GM21737 (cell line): Measurements from ENCODE around the gene PIWIL1.

ENCODE experiments used
- ATAC-seq: cut with Tn5 transposase; IDR thresholded peaks from one replicate; pipeline ENCODE4 v1.9.1; 2021; ENCODE audit warnings: mild to moderate bottlenecking, moderate library complexity; ENCODE audit not compliant: unreplicated experiment

The PIWIL1 gene

DNA sequence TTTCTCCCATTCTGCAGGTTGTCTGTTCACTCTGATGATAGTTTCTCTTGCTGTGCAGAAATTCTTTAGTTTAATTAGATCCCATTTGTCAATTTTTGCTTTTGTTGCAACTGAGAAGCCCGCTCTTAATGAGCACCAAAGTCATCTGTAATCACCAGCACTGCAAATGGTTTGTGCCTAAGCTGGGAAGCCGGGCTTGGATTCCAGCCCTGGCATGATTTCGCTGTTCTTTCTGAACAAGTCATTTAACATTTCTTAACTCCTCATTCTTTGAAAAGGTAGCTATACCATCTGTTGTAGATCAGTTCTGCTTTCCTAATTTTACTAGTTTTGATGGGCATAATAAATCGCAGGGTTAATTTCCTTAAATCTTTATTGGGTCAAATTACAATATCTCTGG lies 32.1 kb downstream of the PIWIL1 start:
- no peak for ATAC-seq

DNA sequence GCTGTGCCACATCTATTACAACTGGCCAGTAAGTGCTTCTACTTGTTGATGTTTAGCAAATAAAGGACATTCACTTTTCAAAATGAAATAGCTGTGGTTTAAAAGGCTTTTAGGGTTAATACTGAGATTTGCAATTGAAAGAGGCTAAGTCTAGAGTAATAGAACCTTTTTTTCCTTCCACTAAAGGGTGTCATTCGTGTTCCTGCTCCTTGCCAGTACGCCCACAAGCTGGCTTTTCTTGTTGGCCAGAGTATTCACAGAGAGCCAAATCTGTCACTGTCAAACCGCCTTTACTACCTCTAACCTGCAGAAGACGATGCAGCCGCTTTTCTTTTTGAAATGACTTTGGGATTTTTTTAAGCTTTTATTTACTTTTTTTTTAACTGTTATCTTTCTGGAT lies 33.6 kb downstream of the PIWIL1 start:
- no peak for ATAC-seq

DNA sequence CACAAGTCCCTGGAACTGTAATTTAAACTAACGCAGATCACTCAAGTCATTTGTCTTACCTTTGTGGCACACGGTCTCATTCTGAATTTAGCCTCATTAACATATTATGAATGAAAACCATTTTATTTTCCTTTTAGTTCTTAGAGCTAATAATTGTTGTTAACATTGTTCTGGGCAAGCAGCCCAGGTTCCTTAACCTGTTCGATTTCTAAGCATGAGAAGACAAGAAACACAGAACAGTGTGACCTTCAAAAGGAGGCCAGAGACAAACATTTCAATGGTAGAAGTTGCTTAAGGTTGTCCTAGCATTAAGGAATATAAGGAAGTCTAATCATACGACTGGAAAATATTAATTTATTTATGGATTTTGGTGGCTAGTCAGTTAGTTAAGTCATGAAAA lies 35.2 kb downstream of the PIWIL1 start:
- ATAC-seq, result no peak

DNA sequence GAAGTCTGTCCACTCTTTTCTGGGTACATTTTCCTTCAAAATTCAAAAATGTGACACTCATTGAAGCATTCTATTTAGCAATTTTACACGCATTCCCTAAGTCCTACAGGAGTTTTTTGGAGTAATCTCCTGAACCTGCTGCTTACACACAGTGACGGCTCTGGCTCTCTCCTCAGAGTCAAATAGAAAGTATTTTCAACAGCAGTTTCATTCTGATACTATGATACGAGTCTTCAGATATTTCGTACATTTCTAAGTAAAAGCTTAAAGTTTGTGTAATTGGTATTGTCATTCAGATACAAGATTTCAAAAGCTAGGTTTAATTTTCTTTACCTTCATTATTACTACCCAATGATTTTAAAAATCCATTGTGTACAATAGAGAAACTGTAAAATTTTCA lies 36.4 kb downstream of the PIWIL1 start:
- no peak for ATAC-seq

DNA sequence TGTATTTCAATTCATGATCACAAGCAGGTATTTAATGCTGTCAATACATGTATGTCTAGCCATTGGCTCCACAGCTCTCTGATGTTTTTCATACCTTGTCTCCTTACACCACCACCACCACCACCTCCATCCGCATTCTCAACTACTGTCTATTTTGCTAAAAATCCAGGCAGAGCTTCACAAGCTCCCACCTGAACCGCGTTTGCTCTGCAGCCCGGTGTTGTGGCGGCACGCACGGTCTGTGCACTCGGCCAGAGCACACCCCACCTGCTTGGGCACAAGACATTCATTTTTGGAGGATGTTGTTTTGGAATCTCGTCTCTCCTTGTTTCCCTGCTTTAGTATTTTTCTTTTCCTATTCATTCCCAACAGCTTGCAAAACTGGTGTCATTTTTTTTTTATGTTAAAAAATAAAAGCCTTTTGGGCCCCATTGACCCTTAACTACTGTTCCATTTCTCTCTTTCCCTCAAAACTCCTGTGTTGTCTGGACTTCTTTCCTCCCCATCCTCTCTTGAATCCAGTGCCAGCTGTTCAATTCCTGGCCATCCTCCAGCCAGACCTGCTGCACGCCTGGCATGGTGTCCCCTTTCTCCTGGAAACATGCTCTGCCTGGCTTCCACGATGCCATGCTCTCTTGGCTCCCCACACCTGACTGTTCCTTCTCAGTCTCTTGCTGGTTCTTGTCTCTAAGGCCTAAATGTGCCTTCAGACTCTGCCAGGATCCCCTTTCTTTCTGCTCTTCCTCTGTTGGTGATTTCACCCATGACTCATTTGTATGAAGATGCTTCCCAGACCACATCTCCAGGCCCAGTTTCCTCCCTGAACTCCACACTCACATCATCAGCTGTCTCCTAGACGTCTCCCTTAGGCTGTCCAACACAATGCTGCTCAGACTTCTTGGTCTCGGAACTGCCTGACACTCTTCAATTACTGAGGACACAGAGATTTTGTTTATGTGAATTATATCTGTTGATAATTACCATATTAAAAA lies 37.9 kb downstream of the PIWIL1 start:
- ATAC-seq, result no peak

DNA sequence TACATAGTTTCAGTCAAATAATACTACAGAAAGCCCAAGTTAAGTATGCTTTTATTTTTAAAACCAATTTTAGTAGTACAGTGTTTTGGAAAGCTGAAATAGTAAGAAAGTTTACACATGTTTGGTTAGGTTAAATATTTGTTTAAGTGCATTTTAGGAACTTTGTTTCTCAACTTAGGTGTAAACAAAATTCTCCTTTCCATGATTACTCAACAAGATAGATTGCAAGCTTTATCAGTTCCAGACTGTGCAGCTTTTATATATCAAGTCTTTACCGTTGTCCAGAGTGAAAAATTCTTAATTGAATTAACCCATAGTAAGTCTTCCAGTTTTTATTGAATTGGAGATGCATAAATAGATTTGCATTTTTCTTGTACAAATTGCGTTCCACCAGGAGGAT lies 45.1 kb downstream of the PIWIL1 start:
- no peak for ATAC-seq

DNA sequence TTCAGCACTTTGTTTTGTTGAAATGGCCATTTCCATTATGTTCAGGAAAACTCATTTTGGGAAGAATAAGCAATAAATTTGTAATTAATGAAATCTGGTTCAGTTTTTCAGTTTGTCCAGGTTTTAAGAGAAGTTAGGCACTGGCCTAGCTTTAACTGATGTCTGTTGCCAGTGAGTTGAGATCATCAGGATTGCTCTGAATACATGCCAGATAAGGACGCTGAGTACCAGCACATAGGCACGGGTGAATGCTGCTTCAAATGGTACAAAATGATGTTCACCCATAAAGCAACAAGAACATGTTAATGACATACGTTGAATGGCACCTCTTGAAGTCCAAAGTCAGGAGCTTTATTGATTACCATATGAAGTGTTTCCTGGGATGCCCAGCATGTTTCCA lies 46.5 kb downstream of the PIWIL1 start:
- ATAC-seq, result no peak

DNA sequence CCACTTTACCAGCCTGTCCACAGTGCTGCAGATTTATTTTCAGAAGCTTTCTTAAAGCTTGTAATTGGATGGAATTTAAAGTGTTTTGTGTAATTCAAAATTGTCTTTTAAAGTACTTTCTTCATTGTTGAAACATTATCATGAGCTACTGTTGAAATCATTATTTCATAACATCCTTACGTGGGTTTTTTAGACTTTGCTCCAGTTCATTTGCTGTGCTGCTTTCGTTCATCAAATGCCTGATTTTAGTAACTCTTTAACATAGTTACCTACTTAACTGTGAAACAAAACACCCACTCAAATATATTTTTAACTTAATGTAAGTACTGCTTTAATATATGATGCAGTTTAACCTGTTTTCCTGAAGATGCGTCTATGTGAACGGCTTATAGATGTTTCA lies 47.5 kb downstream of the PIWIL1 start:
- no peak for ATAC-seq

DNA sequence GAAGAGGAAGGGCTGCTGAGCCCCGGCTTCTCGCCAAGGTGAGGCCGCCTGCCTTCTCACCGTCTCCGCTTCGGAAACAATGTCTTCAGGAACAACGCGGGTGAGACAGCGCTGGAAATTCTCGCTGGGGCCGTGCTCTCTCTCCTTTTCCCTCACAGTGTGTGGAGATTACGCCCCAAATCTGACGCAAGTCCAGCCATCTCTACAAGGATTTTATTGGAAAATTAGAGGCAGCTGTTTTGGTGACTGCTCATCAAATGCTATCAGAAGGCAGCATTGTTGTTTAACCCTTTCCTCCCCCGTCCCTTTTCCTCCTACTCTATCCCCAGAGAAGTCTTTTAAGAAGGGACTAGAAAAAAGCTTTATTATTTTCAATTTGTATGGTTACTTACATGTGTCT lies 53.5 kb downstream of the PIWIL1 start:
- no peak for ATAC-seq

DNA sequence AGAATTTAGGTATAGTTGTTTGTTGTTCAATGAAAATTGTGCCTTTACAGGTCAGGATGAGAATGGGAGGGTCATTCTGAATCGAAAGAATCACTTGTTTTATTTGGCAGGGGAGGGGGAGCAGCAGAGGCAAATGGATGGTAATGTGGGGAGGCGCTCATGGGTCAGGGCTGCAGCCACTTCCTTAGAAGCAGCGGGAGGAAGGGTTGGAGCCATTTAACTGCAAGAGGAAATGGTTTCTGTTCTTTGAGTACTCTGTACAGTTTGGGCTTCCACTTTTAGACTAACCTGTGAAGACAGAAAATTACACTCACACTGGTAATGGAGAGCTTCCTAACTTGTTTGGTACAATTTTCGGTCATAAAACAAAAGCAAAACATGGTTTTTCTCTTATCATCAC lies 57.2 kb downstream of the PIWIL1 start:
- ATAC-seq, result no peak

DNA sequence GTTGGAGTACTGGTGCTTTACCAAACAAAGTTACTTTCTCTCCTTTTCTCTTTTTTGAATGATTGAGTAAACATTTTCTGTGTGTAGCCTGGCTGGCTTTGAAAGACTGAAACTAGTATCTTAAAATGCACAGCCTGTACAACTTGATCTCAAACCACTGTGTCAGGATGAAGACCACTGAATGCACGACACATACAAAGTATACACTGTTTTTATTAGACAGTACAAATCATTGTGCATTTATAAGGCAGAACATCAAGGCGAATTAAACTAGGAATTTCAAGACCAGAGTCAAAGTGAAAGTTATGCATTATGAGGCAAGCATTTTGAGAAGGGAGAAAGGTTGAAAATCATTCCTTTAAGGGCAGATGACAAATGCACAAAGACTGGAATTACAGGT lies 59.0 kb downstream of the PIWIL1 start:
- ATAC-seq, result no peak

DNA sequence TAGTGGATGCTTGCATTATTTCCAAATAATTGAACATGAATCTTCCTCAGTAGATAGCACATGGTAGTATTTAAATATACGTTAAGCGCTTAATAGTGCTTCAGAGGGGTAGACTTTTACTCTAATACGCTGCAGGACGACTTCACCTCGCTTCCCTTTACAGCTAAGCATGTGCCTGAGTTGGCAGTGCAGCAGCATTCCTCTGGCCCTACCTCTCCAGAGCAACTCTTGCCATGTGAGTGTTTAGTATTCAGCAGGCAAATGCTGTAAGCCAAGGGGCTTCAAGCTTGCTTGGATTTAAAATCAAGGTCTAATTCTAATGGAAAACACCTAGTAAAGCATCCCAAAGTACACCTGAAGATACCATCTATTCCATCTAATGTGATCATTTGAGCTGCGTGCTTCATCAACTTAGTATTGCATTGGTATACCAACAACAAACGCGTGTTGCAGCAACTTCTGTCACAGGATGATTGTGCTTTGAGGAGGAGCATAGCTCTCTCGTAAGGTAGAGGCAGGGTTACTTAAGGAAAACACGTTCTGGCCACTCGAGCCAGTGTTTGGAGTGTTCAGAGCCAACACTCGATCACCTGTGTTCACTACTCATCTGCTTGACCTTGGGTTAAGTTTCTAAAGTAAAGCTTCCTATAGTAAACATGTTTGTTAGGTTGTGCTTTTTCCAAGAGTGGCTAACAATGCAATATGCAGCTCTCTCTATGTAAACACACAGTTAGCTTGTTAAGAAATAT lies 60.6 kb downstream of the PIWIL1 start:
- ATAC-seq, result no peak

DNA sequence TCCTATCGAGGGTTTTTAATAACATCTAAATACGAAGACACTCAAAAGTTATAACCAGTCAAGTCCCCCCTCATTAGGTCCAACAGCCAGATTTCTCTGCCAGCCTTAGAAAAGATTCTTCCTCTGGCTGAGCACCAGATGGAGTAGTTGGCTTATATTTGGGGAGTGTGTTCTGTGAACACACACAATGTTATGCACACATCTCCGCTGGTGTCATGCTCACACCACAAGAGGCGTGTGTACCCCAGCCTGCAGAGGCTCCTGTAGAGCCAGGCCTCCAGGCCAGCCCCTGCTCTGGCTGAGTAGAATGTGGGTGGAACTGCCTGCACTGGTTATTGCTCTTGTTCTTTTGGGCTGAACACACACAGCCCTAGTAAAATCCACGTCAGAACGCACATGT lies 64.0 kb downstream of the PIWIL1 start:
- no peak for ATAC-seq

DNA sequence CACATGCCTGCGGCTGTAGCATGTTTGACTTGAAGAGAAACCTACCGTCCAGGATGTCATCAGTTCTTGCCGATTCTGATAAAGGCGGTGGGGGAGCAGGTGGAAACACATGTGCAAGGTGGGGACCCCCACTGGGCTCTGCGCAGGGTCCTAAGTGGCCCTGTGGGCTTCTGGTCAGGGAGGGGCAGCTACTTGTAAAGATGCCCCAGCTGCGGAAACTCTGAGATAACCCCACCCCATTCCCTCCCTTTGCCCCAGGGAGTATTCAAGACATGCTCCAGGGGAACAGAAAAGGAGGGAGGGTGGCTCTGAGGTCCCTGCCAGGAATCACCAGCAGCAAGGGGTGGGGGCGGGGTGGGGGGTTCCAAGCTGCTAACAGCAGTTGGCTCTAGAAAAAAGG lies 67.6 kb downstream of the PIWIL1 start:
- ATAC-seq, result no peak

DNA sequence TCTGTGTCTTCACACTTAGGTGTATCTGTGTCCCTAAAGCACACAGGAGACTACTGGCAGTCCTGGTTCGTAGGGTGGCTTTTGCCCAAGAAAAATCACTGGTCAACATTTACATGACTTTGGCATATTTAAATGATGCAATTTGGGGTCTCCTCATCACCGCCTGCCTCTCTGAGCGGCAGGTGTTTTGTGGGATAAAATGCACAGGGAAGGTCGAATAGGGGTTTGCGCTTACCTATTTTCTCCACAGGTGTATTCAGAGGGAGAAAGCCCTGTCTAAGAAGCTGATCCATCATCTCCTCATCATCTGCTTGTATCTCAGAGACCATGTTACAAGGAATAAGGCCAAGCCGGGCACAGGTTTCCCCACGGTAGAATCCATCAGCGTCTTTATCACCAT lies 74.7 kb downstream of the PIWIL1 start:
- ATAC-seq, result no peak

DNA sequence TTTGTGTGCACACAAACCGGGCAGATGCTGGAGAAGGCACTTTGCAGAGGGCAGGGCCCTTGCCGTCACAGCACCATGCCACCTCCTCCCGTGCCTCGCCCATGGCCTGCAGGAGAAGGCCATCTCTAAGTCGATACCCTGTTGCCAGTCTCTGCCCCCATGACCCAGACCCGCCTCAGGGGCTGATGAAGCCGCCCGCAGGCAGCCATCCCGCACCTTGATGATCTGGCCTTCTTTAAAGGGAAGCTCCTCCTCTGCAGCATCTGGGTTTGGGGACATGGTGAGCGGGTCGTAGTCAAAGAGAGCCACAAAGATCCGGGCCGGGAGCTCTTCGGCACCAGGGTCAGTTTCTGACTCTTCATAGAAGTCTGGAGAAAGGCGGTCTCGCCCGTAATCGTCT lies 76.2 kb downstream of the PIWIL1 start:
- no peak for ATAC-seq

DNA sequence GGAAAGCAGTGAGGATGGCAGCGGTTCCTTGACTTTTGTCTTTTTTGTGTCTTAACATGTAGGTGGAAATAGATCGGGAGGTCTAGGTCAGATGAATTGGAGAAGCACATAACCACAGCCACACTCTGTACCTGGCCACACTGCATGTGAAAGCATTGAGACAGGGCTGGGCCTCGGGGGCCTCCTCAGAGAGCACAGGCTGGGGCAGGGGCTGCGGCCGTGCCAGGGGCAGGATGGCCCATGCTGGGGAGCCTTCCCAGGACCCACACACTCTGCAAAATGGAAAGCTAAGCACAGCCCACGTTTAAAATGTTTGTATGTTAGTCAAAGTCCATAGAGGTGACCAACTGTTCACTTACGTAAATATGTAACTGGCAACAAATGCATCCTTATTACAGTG lies 76.7 kb downstream of the PIWIL1 start:
- ATAC-seq, result no peak

DNA sequence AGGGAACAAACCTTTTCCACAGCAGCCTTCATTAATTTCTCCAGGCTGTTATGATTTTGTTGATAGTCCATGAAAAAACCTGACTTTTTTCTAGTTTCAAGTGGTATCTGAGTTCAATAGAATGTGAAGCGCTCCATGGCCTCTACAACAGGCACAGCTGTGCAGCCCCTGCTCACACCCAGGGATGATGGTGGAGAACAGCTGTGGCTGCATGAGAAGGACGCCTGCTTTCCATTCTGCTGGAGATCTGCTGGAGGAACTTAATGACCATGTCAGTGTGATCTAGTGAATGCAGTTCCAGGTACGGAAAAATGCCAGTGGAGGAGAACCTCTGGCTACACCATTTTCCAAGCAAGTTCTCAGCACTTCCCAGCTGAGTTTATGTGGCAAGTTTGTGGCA lies 80.6 kb downstream of the PIWIL1 start:
- ATAC-seq, result no peak

DNA sequence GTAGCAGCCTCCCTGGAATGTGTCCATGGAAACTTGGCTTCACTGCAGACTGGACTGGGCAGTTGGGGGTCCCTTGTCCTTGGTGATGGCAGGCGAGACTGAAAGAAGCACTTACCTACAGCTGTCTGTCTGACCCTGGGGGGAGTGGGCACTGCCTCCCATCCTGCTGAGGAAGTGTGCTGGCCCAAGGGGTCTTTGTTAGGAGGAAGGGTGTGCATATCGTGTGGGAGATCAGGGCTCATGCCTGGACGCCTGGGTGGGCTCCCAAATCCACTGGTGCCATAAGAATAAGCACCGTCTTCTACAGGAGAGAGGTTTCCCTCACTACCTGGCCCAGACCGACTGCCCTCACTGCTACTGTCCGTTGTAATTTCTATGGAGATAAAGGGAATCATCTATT lies 81.4 kb downstream of the PIWIL1 start:
- no peak for ATAC-seq

DNA sequence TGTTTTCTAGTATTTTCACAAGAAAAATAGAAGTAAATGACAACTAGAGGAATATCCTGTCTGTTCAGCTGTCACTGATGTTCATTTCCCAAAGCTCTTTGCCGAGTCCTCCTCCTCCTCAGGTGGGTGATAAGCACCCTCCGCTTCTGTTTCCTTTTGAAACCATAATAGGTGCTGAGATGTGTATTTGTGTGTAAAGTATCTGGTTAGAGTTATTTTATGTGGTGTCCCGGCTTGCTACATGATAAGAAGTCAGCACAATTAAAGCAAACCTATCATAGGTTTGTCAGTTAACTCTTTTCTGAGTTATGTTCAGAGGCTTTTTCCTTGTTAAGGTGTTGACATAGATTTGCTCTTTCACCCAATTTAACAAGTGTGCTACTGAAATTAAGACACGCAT lies 82.4 kb downstream of the PIWIL1 start:
- ATAC-seq, result no peak

DNA sequence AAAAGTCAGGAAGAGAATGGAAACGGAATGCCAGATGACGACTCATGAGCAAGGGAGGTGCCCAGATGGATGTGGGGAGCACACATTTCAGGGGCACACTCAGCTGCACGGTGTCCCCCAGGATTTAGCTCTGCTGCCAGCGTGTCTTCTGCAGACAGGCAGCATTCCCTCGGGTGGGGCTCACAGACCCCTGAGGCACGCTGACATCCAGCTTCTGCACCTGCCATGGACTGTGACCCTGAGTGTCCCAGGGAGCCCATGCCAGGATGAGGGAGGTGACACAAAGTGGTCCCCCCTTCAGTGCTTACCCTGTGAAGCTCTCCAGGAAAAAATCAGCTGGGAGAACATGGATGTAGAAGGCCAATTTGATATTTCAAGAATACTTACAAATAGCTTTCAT lies 84.2 kb downstream of the PIWIL1 start:
- ATAC-seq, result no peak
